HG03060 (cell line): ENCODE data around the gene KAZN.

ENCODE experiments used
- ATAC-seq: cut with Tn5 transposase; IDR thresholded peaks from one replicate; pipeline ENCODE4 v1.9.1; 2021; ENCODE audit warnings: low read depth, moderate number of reproducible peaks; ENCODE audit not compliant: unreplicated experiment

Gene KAZN

GRCh38 chr1:14738235-14738634 lies 139.8 kb downstream of the KAZN start:
- ATAC-seq = no peak

GRCh38 chr1:14738647-14739046 lies 140.2 kb downstream of the KAZN start:
- ATAC-seq = no peak

GRCh38 chr1:14739082-14739832 lies 140.8 kb downstream of the KAZN start:
- ATAC-seq = no peak

DNA sequence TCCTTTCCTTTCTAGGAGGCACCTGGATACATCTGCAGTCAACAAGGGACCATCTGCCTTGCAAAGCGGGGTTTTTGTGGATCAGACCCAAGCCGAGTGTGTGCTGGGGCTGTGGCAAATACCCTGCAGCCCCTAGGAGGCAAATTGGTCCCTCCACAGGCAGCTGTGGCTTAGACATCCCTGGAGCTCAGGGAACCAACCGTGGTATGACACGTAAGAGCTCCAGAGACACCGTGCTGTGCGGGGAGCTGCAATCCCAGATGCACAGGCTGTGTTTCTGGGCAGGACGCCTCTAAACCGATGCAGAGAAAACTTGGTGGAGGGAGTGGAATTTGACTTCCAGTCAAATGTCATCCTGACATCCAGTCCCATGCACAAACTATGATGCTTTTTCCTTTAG lies 141.5 kb downstream of the KAZN start:
- ATAC-seq = no peak

DNA sequence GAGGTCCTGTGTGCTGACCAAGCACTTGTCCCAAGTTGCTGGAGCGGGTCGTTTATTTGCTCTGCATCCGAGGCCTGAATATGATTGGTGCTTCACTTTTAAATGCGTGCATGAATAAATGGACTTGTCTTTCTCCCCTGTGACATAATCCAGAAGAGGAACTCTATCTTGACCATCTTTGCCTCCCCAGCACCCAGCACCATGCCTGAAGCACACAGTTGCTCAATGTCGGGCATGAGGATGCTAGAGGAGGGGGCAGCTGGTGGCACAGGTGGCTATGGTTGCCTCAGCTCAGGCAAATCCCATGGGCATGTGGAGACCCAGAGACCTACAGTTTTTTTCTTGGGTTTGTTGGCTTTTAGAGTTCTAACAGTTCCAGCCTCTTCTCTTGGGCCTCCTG lies 142.6 kb downstream of the KAZN start:
- ATAC-seq = no peak

DNA sequence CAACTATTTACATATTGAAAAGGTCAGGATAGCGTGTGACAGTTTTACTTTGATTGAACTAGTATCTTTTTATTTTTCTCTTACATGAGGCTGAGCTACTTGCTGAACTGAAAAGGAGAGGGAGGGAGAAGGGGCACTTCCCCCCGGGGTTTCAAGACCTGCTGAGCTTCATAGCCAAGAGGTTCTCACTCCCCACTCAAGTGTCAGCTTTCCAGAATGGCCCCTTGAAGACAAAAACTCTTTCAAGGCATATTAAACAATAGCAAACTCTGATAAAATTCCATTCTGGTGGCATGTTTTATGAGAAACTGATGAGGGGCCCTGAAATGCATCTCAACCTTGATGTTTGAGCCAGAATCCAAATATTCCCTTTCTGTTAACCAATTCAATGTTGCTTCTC lies 143.0 kb downstream of the KAZN start:
- ATAC-seq = no peak

DNA sequence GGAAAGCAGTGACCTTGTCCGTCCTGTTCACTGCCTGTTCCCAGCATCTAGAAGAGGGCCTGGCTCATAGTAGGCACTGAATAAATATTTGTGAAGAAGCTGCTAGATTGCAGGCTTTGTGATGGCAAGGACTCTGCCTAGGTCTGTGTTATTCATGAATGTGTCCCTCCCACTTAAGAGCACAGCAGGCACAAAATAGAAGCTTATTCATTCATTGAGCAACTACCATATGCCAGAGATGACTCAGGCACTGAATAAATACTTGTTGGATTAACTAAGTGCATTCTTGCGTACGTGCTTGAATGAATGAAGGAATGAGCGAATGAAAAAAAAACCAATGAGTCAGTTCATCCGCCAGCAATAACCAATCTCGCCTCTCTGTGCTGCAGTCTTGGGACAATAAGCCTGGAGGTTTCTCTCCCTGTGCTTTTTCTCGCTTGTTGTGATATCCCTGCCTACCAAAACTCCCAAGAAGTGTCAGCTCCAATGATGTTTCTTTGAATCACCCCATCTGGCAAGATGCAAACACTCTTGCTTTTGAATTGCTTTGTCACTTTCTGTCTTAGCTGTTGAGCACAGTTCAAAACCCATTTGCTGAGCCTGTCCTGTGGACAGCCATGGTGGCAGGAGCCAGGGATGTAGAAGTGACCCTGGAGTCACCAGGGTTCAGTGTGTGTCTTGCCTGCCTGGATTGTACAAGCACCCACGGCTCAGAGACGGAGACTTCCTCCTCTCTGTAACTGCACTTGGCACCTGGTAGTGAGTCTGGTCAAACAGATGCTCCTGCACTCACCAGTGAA lies 143.9 kb downstream of the KAZN start:
- ATAC-seq = no peak

- ATAC-seq = no peak
These were observed 144.9 kb downstream of the KAZN start for GRCh38 chr1:14743368-14743767.

DNA sequence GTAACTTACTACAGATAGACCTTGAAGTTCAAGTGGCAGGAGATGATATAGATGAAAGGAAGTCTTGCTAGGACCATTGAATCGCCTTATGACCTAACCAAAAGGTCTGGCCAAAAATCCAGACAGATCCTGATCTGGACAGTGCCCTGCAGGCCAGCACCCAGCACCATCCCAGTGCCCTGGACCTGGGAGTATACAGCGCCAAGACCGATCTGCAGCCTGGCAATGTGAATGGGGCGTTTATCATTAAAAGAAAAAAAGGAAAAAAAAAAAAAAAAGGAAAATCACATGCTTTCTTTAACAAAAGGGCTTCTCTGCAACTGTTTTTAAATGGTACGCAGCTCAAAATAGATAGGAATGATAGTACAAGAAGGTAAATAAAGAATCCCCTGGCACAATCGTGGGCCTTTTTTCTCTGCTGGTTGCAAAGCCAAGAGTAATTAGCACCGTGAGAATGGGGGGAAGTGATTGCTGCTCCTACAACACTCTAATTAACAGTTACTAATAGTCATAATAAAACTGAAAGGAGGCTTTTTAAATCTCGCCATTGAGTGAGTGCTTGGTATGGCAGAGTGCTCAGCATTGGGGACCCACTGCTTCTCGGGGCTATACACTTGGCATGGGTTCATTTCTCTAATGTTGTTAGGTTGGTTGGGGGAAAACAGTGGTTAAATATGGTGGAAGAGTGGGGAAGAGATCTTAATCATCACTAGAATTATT lies 146.7 kb downstream of the KAZN start:
- ATAC-seq = no peak

- no peak for ATAC-seq
These were observed 147.3 kb downstream of the KAZN start for GRCh38 chr1:14745789-14746188.

DNA sequence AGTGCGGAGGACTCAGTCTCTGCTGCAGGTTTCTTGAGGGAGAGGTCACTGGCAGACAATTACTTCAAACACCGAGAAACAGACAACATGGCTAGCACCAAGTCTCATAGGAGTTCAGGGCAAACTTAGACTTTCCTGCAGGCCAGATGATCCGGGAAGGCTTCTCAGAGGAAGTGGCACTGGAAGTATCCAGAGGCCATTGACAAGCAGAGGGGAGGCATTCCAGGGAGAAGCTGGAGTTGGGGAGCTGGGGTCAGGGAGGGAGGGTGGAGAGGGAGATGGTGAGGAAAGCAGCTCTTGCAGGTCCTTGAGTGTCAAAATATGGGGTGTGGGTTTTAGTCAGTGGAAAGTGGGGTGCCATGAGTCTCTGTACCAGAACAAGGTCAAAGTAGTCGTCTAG lies 147.9 kb downstream of the KAZN start:
- no peak for ATAC-seq

GRCh38 chr1:14748151-14748550 lies 149.7 kb downstream of the KAZN start:
- no peak for ATAC-seq

- no peak for ATAC-seq
These were observed 150.5 kb downstream of the KAZN start for GRCh38 chr1:14748977-14749376.

GRCh38 chr1:14750490-14750889 lies 152.0 kb downstream of the KAZN start:
- no peak for ATAC-seq

- no peak for ATAC-seq
These were observed 157.2 kb downstream of the KAZN start for GRCh38 chr1:14755518-14756252.

GRCh38 chr1:14756589-14757285 lies 158.3 kb downstream of the KAZN start:
- no peak for ATAC-seq

- ATAC-seq = no peak
These were observed 158.8 kb downstream of the KAZN start for GRCh38 chr1:14757286-14757625.

GRCh38 chr1:14759042-14759818 lies 160.7 kb downstream of the KAZN start:
- no peak for ATAC-seq

DNA sequence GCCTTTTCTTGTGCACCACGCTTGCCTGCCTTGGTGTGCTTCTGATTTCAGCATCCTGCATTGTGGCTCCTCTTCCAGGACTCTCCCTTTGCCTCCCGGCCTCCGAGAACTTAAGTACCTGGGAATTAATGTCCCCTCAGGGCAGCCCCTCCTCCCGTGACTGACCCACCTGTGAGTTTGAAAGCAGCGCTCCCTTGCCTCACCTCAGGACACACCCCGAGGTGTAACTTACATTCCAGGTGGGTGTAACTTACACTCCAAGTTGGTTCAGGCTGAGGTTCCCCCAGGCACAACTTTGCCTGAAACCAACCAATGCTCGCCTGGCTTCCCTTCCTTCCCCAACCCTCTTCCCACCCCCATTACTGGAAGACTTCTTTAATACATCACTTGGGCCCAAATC lies 161.4 kb downstream of the KAZN start:
- no peak for ATAC-seq
